Stimulated activated CD8-positive, alpha-beta memory T cell treated with anti-CD3 and anti-CD28 coated beads, Interleukin-15, amount 100 ng/mL, for 4 hours (primary cell): Measurements from ENCODE around the gene RNF215.
"Not testable (repeated sequence)": the region's sequence is repeated elsewhere in the genome, so short reads cannot be mapped to it uniquely, and the experiment has no call there.

Experiments
- DNase-seq, 2 donors: peaks; one replicate each; pipeline ENCODE4 v3.0.0-alpha.2; 2020; ENCODE audit warnings: low read depth in 2 of 2

Gene RNF215

GRCh38 chr22:30421695-30422480 is 34.7 kb upstream of the RNF215 start:
- DNase-seq, result no peak

- DNase-seq, result no peak
Measured at GRCh38 chr22:30420347-30421125, 33.3 kb upstream of the RNF215 start.

GRCh38 chr22:30416837-30417236 is 29.6 kb upstream of the RNF215 start:
- no peak for DNase-seq

- DNase-seq, result no peak
Measured at GRCh38 chr22:30416403-30416802, 29.2 kb upstream of the RNF215 start.

GRCh38 chr22:30414525-30415047 is 27.4 kb upstream of the RNF215 start:
- no peak for DNase-seq

GRCh38 chr22:30413745-30414524 is 26.7 kb upstream of the RNF215 start:
- DNase-seq, result no peak

- no peak for DNase-seq
Measured at GRCh38 chr22:30413001-30413400, 25.8 kb upstream of the RNF215 start.

GRCh38 chr22:30411780-30412179 is 24.6 kb upstream of the RNF215 start:
- DNase-seq, result no peak

- no peak for DNase-seq
Measured at GRCh38 chr22:30408388-30409102, 21.3 kb upstream of the RNF215 start.

GRCh38 chr22:30406400-30406799 is 19.2 kb upstream of the RNF215 start:
- DNase-seq, result no peak

- no peak for DNase-seq
Measured at GRCh38 chr22:30405731-30406130, 18.5 kb upstream of the RNF215 start.

GRCh38 chr22:30404307-30404706 is 17.1 kb upstream of the RNF215 start:
- no peak for DNase-seq

GRCh38 chr22:30402766-30403104 is 15.5 kb upstream of the RNF215 start:
- not testable (repeated sequence) for DNase-seq

GRCh38 chr22:30402028-30402765 is 15.0 kb upstream of the RNF215 start:
- no peak for DNase-seq

GRCh38 chr22:30401024-30401423 is 13.8 kb upstream of the RNF215 start:
- not testable (repeated sequence) for DNase-seq

GRCh38 chr22:30400159-30400558 is 12.9 kb upstream of the RNF215 start:
- no peak for DNase-seq

- DNase-seq, result no peak
Measured at GRCh38 chr22:30399718-30400117, 12.5 kb upstream of the RNF215 start.

- DNase-seq, result no peak
Measured at GRCh38 chr22:30398685-30399680, 11.8 kb upstream of the RNF215 start.
